ENCODE results near the gene MAP4K1.
"Not testable (repeated sequence)": the region's sequence is repeated elsewhere in the genome, so short reads cannot be mapped to it uniquely, and the experiment has no call there.

Gene MAP4K1

DNA sequence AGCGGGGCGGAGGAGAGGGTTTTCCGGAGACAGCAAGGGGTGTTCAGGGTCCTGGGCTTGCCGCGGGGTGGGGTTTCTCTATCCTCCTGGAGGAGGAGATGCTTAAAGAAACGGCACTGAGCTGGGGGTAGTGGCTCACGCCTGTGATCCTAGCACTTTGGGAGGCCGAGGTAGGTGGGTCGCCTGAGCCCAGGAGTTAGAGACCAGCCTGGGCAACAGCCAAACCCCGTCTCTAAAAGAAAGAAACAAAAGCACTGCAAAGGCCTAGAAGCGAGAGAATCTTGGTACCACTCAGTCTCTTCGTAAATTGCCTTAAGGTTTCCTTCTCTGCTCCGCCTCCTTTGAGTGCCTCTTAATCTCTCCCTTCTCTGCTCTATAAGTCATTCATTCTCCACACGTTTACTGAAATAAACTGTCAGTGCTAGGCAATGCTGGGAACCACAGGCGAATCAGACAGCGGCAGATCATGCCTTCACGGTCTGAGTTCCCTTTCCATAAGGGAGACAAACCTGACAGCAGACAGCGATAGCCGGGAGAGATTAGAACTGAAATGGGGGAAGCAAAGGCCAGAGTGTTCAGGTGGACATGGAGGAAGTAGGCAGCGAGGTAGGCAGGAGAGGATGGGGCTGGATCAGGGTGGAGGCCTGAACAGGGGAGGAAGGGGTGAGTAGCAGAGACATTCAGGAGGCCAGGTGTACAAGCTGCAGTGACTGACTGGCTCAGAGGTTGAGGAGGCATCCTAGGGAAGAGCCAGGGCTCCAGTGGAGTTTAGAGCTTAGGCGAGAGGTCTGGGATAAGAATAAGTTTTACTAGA is 1.8 kb upstream of the MAP4K1 start:
- DNase-seq, result no peak

- DNase-seq, result peak; percentile 99
Observed at GRCh38 chr19:38618590-38619360, 1.0 kb upstream of the MAP4K1 start, which contains the start of gene EIF3K. Gene EIF3K, plus strand, starts transcription at chr19:38619188. Its CDS starts 81 bp downstream, at chr19:38619269.

DNA sequence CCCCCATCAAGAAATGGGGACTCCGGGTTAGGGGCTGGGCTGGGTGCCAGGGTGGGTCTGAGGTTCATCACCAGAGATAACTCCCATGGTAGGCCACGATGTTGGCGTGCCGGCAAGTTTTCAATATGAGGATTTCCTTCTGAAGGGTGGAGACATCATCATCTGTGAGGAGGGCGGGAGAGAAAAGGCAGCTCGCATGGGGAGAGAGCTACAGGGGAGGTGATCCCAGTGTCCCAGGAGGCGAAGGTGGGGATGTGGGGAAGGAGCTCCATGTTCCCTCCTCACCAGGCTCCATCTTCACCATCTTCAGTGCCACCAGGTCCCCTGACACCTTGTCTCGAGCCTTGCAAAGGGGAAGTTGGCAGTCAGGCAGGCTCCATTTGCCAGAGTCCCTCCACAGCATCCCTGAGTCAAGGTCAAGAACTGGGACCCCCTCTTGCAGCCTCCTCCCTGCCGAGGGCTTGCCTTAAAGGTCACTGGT is 430 bp downstream of the MAP4K1 start:
- no peak for DNase-seq

- DNase-seq, result no peak
Observed at GRCh38 chr19:38616265-38616664, 1.5 kb downstream of the MAP4K1 start.

DNA sequence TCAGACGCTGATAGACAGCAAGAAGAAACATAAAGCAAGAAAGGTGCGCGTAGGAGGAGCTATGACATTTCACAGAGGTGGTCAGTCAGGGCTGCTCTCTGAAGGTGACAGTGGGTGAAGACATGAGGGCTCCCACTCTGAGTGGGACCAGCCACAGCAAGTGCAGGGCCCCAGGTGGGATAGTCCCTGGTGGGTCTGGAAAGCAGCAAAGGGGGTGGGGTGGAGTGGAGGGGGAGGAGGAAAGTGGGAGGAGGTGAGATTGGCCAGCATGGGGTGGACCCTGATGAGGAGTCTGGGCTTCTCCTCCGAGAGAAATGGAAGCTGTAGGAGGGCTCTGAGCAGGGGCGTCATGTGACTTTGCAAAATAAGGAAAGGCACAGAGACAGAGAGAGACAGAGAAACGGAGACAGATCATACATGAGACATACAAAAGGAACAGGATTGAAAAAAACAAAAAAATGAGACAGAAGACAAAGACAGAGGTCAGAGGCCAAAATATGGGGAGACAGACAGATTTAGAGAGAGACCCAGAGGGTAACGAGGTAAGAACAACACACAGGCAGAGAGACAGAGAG is 2.7 kb downstream of the MAP4K1 start:
- DNase-seq, result no peak

DNA sequence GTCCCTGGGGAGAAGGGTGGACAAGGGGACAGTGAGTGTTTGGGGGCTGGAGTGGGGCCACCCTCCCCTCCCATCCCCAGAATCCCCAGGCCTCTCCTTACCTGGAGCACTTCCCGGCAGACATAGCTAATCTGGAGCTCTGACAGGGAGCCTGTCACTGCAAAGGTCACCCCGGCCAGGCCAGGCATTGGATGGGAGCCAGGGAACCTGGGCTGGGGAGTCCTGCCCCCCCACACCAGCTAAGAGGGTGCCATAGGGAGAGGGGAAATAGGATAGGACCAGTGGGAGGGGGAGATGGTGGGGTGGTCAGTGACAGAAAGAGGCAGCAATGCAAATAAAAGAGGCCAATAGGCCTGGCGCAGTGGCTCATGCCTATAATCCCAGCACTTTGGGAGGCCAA is 3.5 kb downstream of the MAP4K1 start:
- DNase-seq, result no peak

DNA sequence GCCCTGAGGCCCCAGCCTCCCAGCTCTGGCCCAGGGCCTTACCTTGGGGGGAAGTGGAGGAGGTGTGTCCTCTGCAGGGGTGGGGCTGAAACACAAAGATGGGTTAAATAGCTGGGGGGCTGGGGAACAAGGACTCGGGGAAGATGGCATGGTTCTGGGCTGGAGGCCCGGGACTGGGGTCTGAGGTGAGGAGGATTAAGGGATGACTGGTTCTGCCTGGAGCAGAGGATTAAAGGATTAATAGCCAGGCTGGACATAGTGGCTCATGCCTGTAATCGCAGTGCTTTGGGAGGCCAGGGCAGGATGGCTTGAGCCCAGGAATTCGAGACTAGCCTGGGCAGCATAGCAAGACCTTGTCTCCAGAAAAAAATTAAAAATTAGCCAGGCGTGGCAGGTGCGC is 11.6 kb downstream of the MAP4K1 start:
- DNase-seq, result no peak

DNA sequence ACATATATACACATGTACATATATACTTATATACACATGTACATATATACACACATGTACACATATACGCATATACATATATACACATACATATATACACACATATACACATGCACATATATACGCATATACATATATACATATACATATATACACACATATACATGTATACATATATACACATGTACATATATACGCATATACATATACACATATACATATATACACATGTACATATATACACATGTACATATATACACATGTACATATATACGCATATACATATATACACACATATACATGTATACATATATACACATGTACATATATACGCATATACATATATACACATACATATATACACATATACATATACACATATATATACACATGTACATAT is 14.9 kb downstream of the MAP4K1 start:
- not testable (repeated sequence) for DNase-seq

GRCh38 chr19:38599722-38600121 is 18.0 kb downstream of the MAP4K1 start:
- DNase-seq, result no peak

- no peak for DNase-seq
Observed at GRCh38 chr19:38597075-38597474, 20.7 kb downstream of the MAP4K1 start.

GRCh38 chr19:38596057-38596981 is 21.4 kb downstream of the MAP4K1 start:
- DNase-seq, result peak; percentile 80 to 90

DNA sequence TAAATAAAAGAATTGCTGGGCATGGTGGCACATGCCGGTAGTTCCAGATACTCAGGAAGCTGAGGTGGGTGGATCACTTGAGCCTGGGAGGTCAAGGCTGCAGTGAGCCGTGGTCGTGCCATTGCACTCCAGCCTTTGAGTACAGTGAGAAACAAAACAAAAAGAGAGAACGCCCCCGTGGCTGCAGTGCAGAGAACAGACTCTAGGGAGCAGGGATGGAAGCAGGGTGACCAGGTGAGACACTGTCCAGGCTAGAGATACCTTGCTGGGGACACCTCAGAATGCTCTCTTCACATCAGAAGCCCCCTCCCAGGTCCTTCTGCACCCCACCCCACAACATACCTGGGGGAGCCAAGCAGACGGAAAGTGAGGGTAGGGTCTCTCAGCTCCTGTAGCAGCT is 24.8 kb downstream of the MAP4K1 start:
- no peak for DNase-seq

DNA sequence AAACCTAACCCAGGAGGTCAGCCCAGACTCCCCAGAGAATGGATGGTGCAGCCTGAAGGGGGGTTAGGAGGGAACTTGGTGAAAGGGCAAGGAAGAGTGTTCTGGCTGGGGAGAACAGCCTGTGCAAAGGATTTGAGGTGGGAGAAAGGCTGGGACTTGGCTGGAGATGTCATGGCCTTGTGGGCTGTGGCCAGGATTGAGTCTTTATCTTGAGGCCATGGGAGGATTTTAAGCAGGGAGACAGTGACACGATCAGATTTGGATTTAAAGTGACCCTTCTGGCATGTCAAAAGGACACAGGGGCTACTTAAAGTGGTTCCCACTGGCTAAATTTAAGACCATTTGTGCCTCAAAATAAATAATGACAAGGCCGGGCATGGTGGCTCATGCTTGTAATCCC is 29.7 kb downstream of the MAP4K1 start:
- no peak for DNase-seq

GRCh38 chr19:38587562-38587961 is 30.2 kb downstream of the MAP4K1 start:
- no peak for DNase-seq

DNA sequence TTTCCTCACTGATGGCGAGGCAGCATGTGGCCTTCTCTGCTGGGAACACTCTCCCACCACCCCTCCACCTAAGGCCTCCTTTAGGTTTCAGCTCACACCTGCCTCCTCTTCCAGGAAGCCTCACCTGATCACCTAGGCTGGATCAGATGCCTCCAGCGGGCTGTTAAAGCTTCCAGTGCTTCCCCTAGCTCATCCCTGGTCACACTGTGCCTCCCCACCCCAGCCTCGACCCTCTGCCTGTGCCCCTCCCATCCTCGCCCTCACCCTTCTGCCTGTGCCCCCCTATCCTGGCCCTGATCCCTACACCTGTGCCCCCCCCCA is 33.8 kb downstream of the MAP4K1 start:
- DNase-seq, result no peak

- no peak for DNase-seq
Observed at GRCh38 chr19:38583219-38583984, 34.4 kb downstream of the MAP4K1 start.

- DNase-seq, result no peak
Observed at GRCh38 chr19:38580080-38580479, 37.7 kb downstream of the MAP4K1 start.

DNA sequence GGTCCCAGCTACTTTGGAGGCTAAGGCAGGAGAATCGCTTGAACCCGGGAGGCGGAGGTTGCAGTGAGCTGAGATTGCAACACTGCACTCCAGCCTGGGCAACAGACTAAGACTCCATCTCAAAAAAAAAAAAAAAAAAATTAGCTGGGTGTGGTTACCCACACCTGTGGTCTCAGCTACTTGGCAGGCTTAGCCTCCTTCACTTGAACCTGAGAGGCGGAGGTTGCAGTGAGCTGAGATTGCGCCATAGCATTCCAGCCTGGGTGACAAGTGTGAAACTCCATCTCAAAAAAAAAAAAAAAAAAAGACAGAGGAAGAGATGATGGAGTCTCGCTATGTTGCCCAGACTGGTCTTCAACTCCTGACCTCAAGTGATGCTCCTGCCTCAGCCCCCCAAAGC is 38.4 kb downstream of the MAP4K1 start:
- not testable (repeated sequence) for DNase-seq

- DNase-seq, result no peak
Observed at GRCh38 chr19:38577826-38578225, 39.9 kb downstream of the MAP4K1 start.

DNA sequence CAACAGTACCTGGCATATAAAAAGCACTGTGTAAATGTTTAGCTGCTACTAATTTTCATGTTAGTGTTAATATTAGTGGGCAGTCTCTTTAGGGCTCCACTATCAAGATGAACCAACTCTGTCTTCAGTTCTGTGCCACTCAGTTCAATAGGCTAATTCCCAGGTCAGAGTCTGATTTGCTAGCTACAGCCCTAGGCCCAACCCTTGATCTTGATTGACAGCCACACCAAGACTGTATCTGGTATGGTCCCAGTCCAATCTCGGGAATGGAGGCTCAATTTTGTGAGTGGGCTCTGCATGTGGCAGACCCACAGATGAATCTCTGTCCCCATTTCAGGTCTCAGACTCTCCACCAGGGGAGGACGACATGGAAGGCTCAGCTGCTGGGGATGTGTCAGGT is 46.1 kb downstream of the MAP4K1 start:
- DNase-seq, result no peak

- DNase-seq, result no peak
Observed at GRCh38 chr19:38569368-38569983, 48.3 kb downstream of the MAP4K1 start.

All from SHP77 (cell line).